Fibroblast of the aortic adventitia (primary cell): ENCODE results near the gene TMTC2. TPM values are rescaled to one million over a fixed set of nuclear protein-coding genes. Genes with fewer than 3 reads are reported as not detected.
"Not testable (repeated sequence)": the region's sequence is repeated elsewhere in the genome, so short reads cannot be mapped to it uniquely, and the experiment has no call there.

Experiments
- DNase-seq: peaks from one replicate; pipeline ENCODE4 v3.0.0-alpha.2; 2010; ENCODE audit warnings: low read depth
- H3K4me3 ChIP-seq: 2 replicates; pipeline ENCODE4 v1.5.1; 2011; ENCODE audit warnings: low read depth, mild to moderate bottlenecking, control low read depth, low read length, moderate library complexity
- CTCF ChIP-seq: IDR thresholded peaks from 2 replicates; pipeline ENCODE4 v1.5.1; 2011; ENCODE audit warnings: mild to moderate bottlenecking, low read length, control low read depth, inconsistent platforms; ENCODE audit not compliant: insufficient read depth
- total RNA-seq: library from RNA; depleted of rRNA; stranded (reverse); fragments of >200 nt; gene quantifications from 2 replicates; pipeline ENCODE4 v1.2.3, GENCODE V29; 2012; ENCODE audit warnings: low replicate concordance

TMTC2 gene
- total RNA-seq, 1 donor: 21.1 TPM

- no peak overlapping the region for H3K4me3 ChIP-seq
- no peak for DNase-seq
- no peak for TF ChIP-seq CTCF
These were observed 107.1 kb downstream of the TMTC2 start for GRCh38 chr12:82793751-82794281.

DNA sequence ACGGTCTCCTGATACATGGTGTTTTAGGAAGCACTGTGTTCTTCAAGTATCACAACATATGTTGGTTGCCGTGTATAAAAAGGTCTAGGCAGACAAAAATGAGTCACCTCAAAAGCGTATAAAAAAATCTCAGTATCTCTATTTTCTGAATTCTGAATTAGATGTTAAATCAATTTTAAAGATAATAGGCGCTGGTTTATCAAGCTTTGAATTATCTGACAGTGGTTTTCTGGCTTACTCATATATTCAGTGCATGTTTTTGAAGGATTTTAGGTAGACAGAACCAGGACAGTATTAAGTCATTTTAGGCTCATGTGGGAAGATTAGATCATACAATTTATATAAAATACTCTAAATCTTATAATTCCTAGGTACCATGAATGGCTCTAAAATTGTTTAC is 110.8 kb downstream of the TMTC2 start:
- no peak for TF ChIP-seq CTCF
- no peak for DNase-seq
- H3K4me3 ChIP-seq: no peak overlapping the region

GRCh38 chr12:82800185-82800584 is 113.5 kb downstream of the TMTC2 start:
- no peak overlapping the region for H3K4me3 ChIP-seq
- no peak for TF ChIP-seq CTCF
- DNase-seq: no peak

GRCh38 chr12:82801951-82802610 is 115.4 kb downstream of the TMTC2 start:
- no peak for DNase-seq
- TF ChIP-seq CTCF: no peak
- no peak overlapping the region for H3K4me3 ChIP-seq

GRCh38 chr12:82803201-82803600 is 116.5 kb downstream of the TMTC2 start:
- no peak overlapping the region for H3K4me3 ChIP-seq
- no peak for TF ChIP-seq CTCF
- DNase-seq: no peak

- DNase-seq: no peak
- no peak for TF ChIP-seq CTCF
- no peak overlapping the region for H3K4me3 ChIP-seq
These were observed 117.9 kb downstream of the TMTC2 start for GRCh38 chr12:82804601-82805000.

- not testable (repeated sequence) for DNase-seq, H3K4me3 ChIP-seq
These were observed 118.3 kb downstream of the TMTC2 start for GRCh38 chr12:82805004-82805403.
